Endothelial cell of umbilical vein (primary cell): ENCODE measurements around the gene ZPBP2. TPM values are rescaled to one million over a fixed set of nuclear protein-coding genes. Genes with fewer than 3 reads are reported as not detected.

ENCODE experiments used
- BruUV-seq: library from RNA; stranded (reverse); fragments of 400-500 nt; replicated peaks from 2 replicates; lab custom pipeline; 2021; lab: Mats Ljungman, UMichigan
- CTCF ChIA-PET: fragments of 300-600, 350-600 bp; sonication (Branson Sonifier 250); formaldehyde crosslinking; loops from one replicate; lab custom pipeline; 2021; ENCODE audit warnings: antibody characterized with exemption, inconsistent platforms; lab: Charles Lee
- POLR2A ChIA-PET: fragments of 300-600, 350-600 bp; sonication (Branson Sonifier 250); formaldehyde crosslinking; loops from one replicate; lab custom pipeline; 2021; ENCODE audit warnings: antibody characterized with exemption, inconsistent platforms; lab: Charles Lee
- DNase-seq: peaks from one replicate; pipeline ENCODE4 v3.0.0-alpha.2; 2011; ENCODE audit warnings: low read depth, low spot score
- FAIRE-seq: peaks from 2 replicates; lab custom pipeline; 2011; peaks lifted over from hg19 to GRCh38; lab: Jason Lieb, UNC
- H2AFZ ChIP-seq: 2 replicates; pipeline ENCODE4 v1.6.0; 2012; ENCODE audit warnings: low read depth, low read length, control low read depth, inconsistent platforms
- H3K27ac ChIP-seq: 2 replicates; pipeline ENCODE4 v1.5.1; 2011; ENCODE audit warnings: low read depth, mild to moderate bottlenecking, control low read depth, low read length, moderate library complexity; ENCODE audit not compliant: insufficient read depth
- H3K27me3 ChIP-seq, 2 experiments: 2 replicates each; pipeline versions ENCODE4 v1.6.0 to v1.6.1; 2011; ENCODE audit warnings: low read length in 2 of 2, mixed read lengths in 1 of 2; ENCODE audit not compliant: control insufficient read depth in 2 of 2, insufficient read depth in 2 of 2
- H3K36me3 ChIP-seq, 2 experiments: 2 replicates in 1 of 2; 3 replicates in 1 of 2; pipeline ENCODE4 v1.5.1; 2011; ENCODE audit warnings: low read length in 2 of 2, mild to moderate bottlenecking in 1 of 2, moderate library complexity in 1 of 2; ENCODE audit not compliant: control insufficient read depth in 2 of 2, insufficient read depth in 2 of 2; ENCODE audit errors: extremely low read depth in 1 of 2
- H3K4me1 ChIP-seq: 3 replicates; pipeline ENCODE4 v1.5.1; 2011; ENCODE audit warnings: mild to moderate bottlenecking, low read length; ENCODE audit not compliant: control insufficient read depth, insufficient read depth; ENCODE audit errors: extremely low read depth
- H3K4me2 ChIP-seq: 2 replicates; pipeline ENCODE4 v1.6.1; 2011; ENCODE audit warnings: low read length, control low read depth, mixed read lengths; ENCODE audit not compliant: insufficient read depth
- H3K4me3 ChIP-seq, 3 experiments: fragments of 200-600 bp in 1 of 3; sonication (generic), shearing (Covaris generic) in 1 of 3; replicated peaks in 1 of 3; 2 replicates each; pipeline ENCODE4 v1.5.1; 2011 to 2016; ENCODE audit warnings: control low read depth in 3 of 3, low read length in 3 of 3, mild to moderate bottlenecking in 2 of 3, inconsistent platforms in 1 of 3, low read depth in 1 of 3, moderate library complexity in 1 of 3; ENCODE audit not compliant: insufficient read depth in 1 of 3
- H3K79me2 ChIP-seq: 2 replicates; pipeline ENCODE4 v1.6.0; 2012; ENCODE audit warnings: low read length, inconsistent platforms; ENCODE audit not compliant: control insufficient read depth, insufficient read depth
- H3K9ac ChIP-seq: replicated peaks from 2 replicates; pipeline ENCODE3; 2011; ENCODE audit warnings: low read length, control low read depth; ENCODE audit not compliant: insufficient read depth; ENCODE audit errors: extremely low read depth
- H3K9me1 ChIP-seq: replicated peaks from 3 replicates; pipeline ENCODE4 v1.6.0; 2011; ENCODE audit warnings: mild to moderate bottlenecking, low read length; ENCODE audit not compliant: control insufficient read depth, insufficient read depth; ENCODE audit errors: extremely low read depth
- H3K9me3 ChIP-seq: replicated peaks from 2 replicates; pipeline ENCODE4 v1.5.1; 2012; ENCODE audit warnings: low read length, inconsistent platforms; ENCODE audit not compliant: control insufficient read depth, insufficient read depth
- H4K20me1 ChIP-seq: replicated peaks from 2 replicates; pipeline ENCODE3; 2011; ENCODE audit warnings: mild to moderate bottlenecking, low read length; ENCODE audit not compliant: control insufficient read depth, insufficient read depth; ENCODE audit errors: extremely low read depth
- EZH2 ChIP-seq: IDR thresholded peaks from 2 replicates; pipeline ENCODE4 v1.6.1; 2012; ENCODE audit warnings: borderline replicate concordance, low read depth, mild to moderate bottlenecking, moderate library complexity, low read length, inconsistent platforms; ENCODE audit not compliant: severe bottlenecking
- FOS ChIP-seq: IDR thresholded peaks from 2 replicates; pipeline ENCODE4 v1.6.1; 2011; ENCODE audit warnings: mild to moderate bottlenecking, low read length, moderate library complexity, borderline replicate concordance; ENCODE audit not compliant: insufficient read depth
- GATA2 ChIP-seq: IDR thresholded peaks from 2 replicates; pipeline ENCODE4 v1.7.0; 2011; ENCODE audit warnings: low read depth, mild to moderate bottlenecking, moderate library complexity, mixed read lengths, low read length; ENCODE audit not compliant: insufficient read length, insufficient read depth
- JUN ChIP-seq: IDR thresholded peaks from 2 replicates; pipeline ENCODE4 v1.6.1; 2011; ENCODE audit warnings: borderline replicate concordance, low read depth; ENCODE audit not compliant: insufficient read length, insufficient read depth
- POLR2A ChIP-seq: IDR thresholded peaks from 2 replicates; pipeline ENCODE4 v1.6.1; 2012; ENCODE audit warnings: low read depth, mild to moderate bottlenecking, control low read depth, low read length
- POLR2AphosphoS5 ChIP-seq: IDR thresholded peaks from 2 replicates; pipeline ENCODE4 v1.6.1; 2012; ENCODE audit warnings: low read depth, mild to moderate bottlenecking, control low read depth, low read length, moderate library complexity; ENCODE audit not compliant: insufficient read depth
- dilution Hi-C: fragments of 300-500 bp; cut with MboI; formaldehyde crosslinking; loops from one replicate; pipeline ENCODE4 v1.15.0; 2019; ENCODE audit warnings: low sequenced_read_pairs; ENCODE audit not compliant: extremely low pct_ligation_motif_present
- intact Hi-C: fragments of 100-400 bp; cut with micrococcal nuclease; formaldehyde crosslinking; loops from one replicate; pipeline ENCODE4 v1.10.0; 2022
- polyA plus RNA-seq, 4 experiments: library from polyadenylated mRNA; depleted of rRNA in 3 of 4; stranded (reverse) in 3 of 4; unstranded in 1 of 4; fragments of >200 nt; gene quantifications; 2 replicates each; pipeline versions ENCODE4 v1.2.1 to v1.2.3, GENCODE V29; 2011 to 2012; ENCODE audit warnings: missing spikeins in 1 of 4
- total RNA-seq: library from RNA; stranded (reverse); gene quantifications from 2 replicates; pipeline ENCODE4 v1.2.3, GENCODE V29; 2021
- TF ChIP-seq, protein P1 (sequence below): IDR thresholded peaks from 2 replicates; pipeline ENCODE4 v1.6.1; 2011; ENCODE audit not compliant: insufficient read depth, insufficient read length
- TF ChIP-seq, protein P2 (sequence below), 2 donors: IDR thresholded peaks; 1 replicate in 1 of 2; 2 replicates in 1 of 2; pipeline ENCODE4 v1.5.1; 2011; ENCODE audit warnings: low read length in 2 of 2, mild to moderate bottlenecking in 2 of 2, moderate library complexity in 2 of 2, control low read depth in 1 of 2, inconsistent platforms in 1 of 2, low read depth in 1 of 2; ENCODE audit not compliant: insufficient read depth in 1 of 2; ENCODE audit errors: extremely low read depth in 1 of 2

Gene ZPBP2
- total and polyA plus RNA-seq, 2 donors (not counting 3 experiments of a cell fraction or from before 2014, with no cell fraction given), result not detected

- TF ChIP-seq JUN, result no peak
- TF ChIP-seq POLR2A, result no peak
- TF ChIP-seq FOS, result no peak
- TF ChIP-seq, protein P1, sequence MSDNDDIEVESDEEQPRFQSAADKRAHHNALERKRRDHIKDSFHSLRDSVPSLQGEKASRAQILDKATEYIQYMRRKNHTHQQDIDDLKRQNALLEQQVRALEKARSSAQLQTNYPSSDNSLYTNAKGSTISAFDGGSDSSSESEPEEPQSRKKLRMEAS, result no peak
- no peak for TF ChIP-seq GATA2
- TF ChIP-seq POLR2AphosphoS5, result no peak
- TF ChIP-seq, protein P2, sequence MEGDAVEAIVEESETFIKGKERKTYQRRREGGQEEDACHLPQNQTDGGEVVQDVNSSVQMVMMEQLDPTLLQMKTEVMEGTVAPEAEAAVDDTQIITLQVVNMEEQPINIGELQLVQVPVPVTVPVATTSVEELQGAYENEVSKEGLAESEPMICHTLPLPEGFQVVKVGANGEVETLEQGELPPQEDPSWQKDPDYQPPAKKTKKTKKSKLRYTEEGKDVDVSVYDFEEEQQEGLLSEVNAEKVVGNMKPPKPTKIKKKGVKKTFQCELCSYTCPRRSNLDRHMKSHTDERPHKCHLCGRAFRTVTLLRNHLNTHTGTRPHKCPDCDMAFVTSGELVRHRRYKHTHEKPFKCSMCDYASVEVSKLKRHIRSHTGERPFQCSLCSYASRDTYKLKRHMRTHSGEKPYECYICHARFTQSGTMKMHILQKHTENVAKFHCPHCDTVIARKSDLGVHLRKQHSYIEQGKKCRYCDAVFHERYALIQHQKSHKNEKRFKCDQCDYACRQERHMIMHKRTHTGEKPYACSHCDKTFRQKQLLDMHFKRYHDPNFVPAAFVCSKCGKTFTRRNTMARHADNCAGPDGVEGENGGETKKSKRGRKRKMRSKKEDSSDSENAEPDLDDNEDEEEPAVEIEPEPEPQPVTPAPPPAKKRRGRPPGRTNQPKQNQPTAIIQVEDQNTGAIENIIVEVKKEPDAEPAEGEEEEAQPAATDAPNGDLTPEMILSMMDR (IDR thresholded peaks at IDR 0.05; ENCODE audit: extremely low read depth in 1 of 2, insufficient read depth in 1 of 2, low read depth in 1 of 2, low read length in 2 of 2), result no peak
- no peak for TF ChIP-seq EZH2
- no peak for FAIRE-seq
- no TSS peak for BruUV-seq
- Histone ChIP-seq H3K4me1 (no peaks in the 10 kb centered on the region), H2AFZ (no peak overlapping the region), H4K20me1 (no peaks in the 10 kb centered on the region), H3K9me1 (no peaks in the 10 kb centered on the region), H3K27ac (no peak overlapping the region), H3K4me3 (no peak overlapping the region), H3K36me3 (no peaks in the 10 kb centered on the region), H3K4me2 (no peak overlapping the region), H3K9ac (no peak overlapping the region), H3K9me3 (no peaks in the 10 kb centered on the region), H3K27me3 (peaks cover 35 to 60% of the 10 kb centered on the region in 2 experiments), H3K79me2 (no peaks in the 10 kb centered on the region)
- dilution Hi-C loops, result no loop called here
- no peak for DNase-seq
- POLR2A ChIA-PET, result no interaction called here
- CTCF ChIA-PET, result interaction anchor here (0.9 to 1.0 kb wide), 3 partner anchors 12 to 143 kb away, joined by 3 to 5 read pairs (median 3); no protein-coding TSS in a partner anchor
- intact Hi-C loops, result loop anchor here (10.0 kb wide), 1 partner anchor 76 kb away; no protein-coding TSS in a partner anchor
These were observed 6.8 kb upstream of the ZPBP2 start for GRCh38 chr17:39861235-39861634.
